Prostate gland (tissue), 2 donors: ENCODE data around the gene KPTN. TPM values are rescaled to one million over a fixed set of nuclear protein-coding genes. Genes with fewer than 3 reads are reported as not detected.

Experiments used
- DNase-seq: peaks from one replicate; pipeline ENCODE4 v3.0.0-alpha.2; 2019; ENCODE audit warnings: low spot score
- H3K27ac ChIP-seq, 2 donors: fragments of 200-600 bp; sonication (generic); 2 replicates each; pipeline ENCODE4 v1.5.1; 2017 to 2019
- H3K27me3 ChIP-seq: fragments of 200-600 bp; sonication (generic); replicated peaks from 2 replicates; pipeline ENCODE4 v1.5.1; 2019; ENCODE audit not compliant: insufficient read depth
- H3K36me3 ChIP-seq, 2 donors: fragments of 200-600 bp; sonication (generic); 1 replicate in 1 of 2; 2 replicates in 1 of 2; pipeline versions ENCODE4 v1.5.1 to v1.8.1; 2017 to 2019
- H3K4me1 ChIP-seq: fragments of 200-600 bp; sonication (generic); replicated peaks from 2 replicates; pipeline ENCODE4 v1.5.1; 2019
- H3K4me3 ChIP-seq, 2 donors: fragments of 200-600 bp; sonication (generic); 2 replicates each; pipeline ENCODE4 v1.5.1; 2017 to 2019
- H3K9me3 ChIP-seq: fragments of 200-600 bp; sonication (generic); 2 replicates; pipeline ENCODE4 v1.5.1; 2017
- CTCF ChIP-seq, 4 experiments: fragments of 200-600 bp in 2 of 4; fragments of 450-650 bp in 2 of 4; sonication (generic) in 2 of 4; IDR thresholded peaks; 1 replicate in 3 of 4; 2 replicates in 1 of 4; pipeline ENCODE4 v1.5.1; 2016 to 2019; ENCODE audit warnings: antibody characterized with exemption in 4 of 4, mild to moderate bottlenecking in 2 of 4, moderate library complexity in 2 of 4
- POLR2A ChIP-seq: fragments of 450-650 bp; IDR thresholded peaks from one replicate; pipeline ENCODE4 v1.6.1; 2016; ENCODE audit warnings: antibody characterized with exemption, mild to moderate bottlenecking
- POLR2AphosphoS5 ChIP-seq: sonication (generic); formaldehyde crosslinking; IDR thresholded peaks from one replicate; pipeline ENCODE4 v1.6.1; 2017; ENCODE audit warnings: antibody characterized with exemption
- WGBS: methylation state at CpG from one replicate; pipeline ENCODE4 v1.1.5; 2018; 5-methylcytosine and 5-hydroxymethylcytosine counted together
- intact Hi-C: fragments of 100-400 bp; cut with DNase I; formaldehyde crosslinking; loops from one replicate; pipeline ENCODE4 v1.14.2; 2022
- total RNA-seq, 2 donors: library from RNA; depleted of rRNA; stranded (reverse); fragments of >200 nt; gene quantifications; one replicate each; pipeline ENCODE4 v1.1.0, GENCODE V29; 2016

The KPTN gene
- total RNA-seq, 2 donors from 2014 or later = 8.8 to 9.0 TPM

- peak; percentile 85 for DNase-seq
- Histone ChIP-seq H3K4me3 (peak overlapping the region; percentile 78 to 97), H3K9me3 (no peaks in the 10 kb centered on the region), H3K27ac (peak overlapping the region; percentile 97 to 98), H3K4me1 (peaks cover 48% of the 10 kb centered on the region), H3K27me3 (no peaks in the 10 kb centered on the region), H3K36me3 (no peaks in the 10 kb centered on the region)
- WGBS = 22% methylated on average over 11 of the region's 11 CpGs
- intact Hi-C loops = loop anchor here (5.0 kb wide), 1 partner anchor 185 kb away; no protein-coding TSS in a partner anchor
- peak; percentile 44 for TF ChIP-seq POLR2A
- peak; percentile 79 for TF ChIP-seq POLR2AphosphoS5
- TF ChIP-seq CTCF (IDR thresholded peaks at IDR 0.05) = no peak
Observed at GRCh38 chr19:47512183-47512947, 28.3 kb upstream of the KPTN start.

GRCh38 chr19:47511681-47512080 is 27.7 kb upstream of the KPTN start:
- DNase-seq = no peak
- Histone ChIP-seq H3K27ac (peak overlapping the region; percentile 97 to 98), H3K4me3 (peak overlapping the region; percentile 3 to 78), H3K36me3 (no peaks in the 10 kb centered on the region), H3K9me3 (no peaks in the 10 kb centered on the region), H3K4me1 (peaks cover 53% of the 10 kb centered on the region), H3K27me3 (no peaks in the 10 kb centered on the region)
- 40% methylated on average over 7 of the region's 7 CpGs for WGBS
- TF ChIP-seq POLR2A (no peak), POLR2AphosphoS5 (no peak), CTCF (IDR thresholded peaks at IDR 0.05) (no peak)
- intact Hi-C loops = loop anchor here (5.0 kb wide), 1 partner anchor 186 kb away; no protein-coding TSS in a partner anchor

- H3K4me3 ChIP-seq = peak overlapping the region in 1 of 2 donors; percentile 78
- intact Hi-C loops = loop anchor here (5.0 kb wide), 1 partner anchor 186 kb away; no protein-coding TSS in a partner anchor
Observed at GRCh38 chr19:47511128-47511517, 27.1 kb upstream of the KPTN start.

GRCh38 chr19:47510516-47511127 is 26.6 kb upstream of the KPTN start:
- peak overlapping the region; percentile 97 to 98 for H3K27ac ChIP-seq
- no peak for DNase-seq
- H3K36me3 ChIP-seq = no peaks in the 10 kb centered on the region
- H3K27me3 ChIP-seq = no peaks in the 10 kb centered on the region
- no peak for TF ChIP-seq POLR2AphosphoS5
- TF ChIP-seq POLR2A = no peak
- no peak for TF ChIP-seq CTCF (IDR thresholded peaks at IDR 0.05)
- intact Hi-C loops = loop anchor here (5.0 kb wide), 1 partner anchor 187 kb away; no protein-coding TSS in a partner anchor
- H3K9me3 ChIP-seq = no peaks in the 10 kb centered on the region
- 40% methylated on average over 12 of the region's 12 CpGs for WGBS
- peaks cover 56% of the 10 kb centered on the region for H3K4me1 ChIP-seq
- peak overlapping the region in 1 of 2 donors; percentile 78 for H3K4me3 ChIP-seq

More at GRCh38 chr19:47511128-47511517, 27.1 kb upstream of the KPTN start:
- 43% methylated on average over 6 of the region's 6 CpGs for WGBS
- H3K36me3 ChIP-seq = no peaks in the 10 kb centered on the region
- no peaks in the 10 kb centered on the region for H3K27me3 ChIP-seq
- no peaks in the 10 kb centered on the region for H3K9me3 ChIP-seq
- TF ChIP-seq CTCF (IDR thresholded peaks at IDR 0.05) (no peak), POLR2AphosphoS5 (no peak), POLR2A (no peak)
- H3K4me1 ChIP-seq = peaks cover 55% of the 10 kb centered on the region
- no peak for DNase-seq
- H3K27ac ChIP-seq = peak overlapping the region; percentile 97 to 98
